IPS-18c (cell line): ENCODE data around the gene ABHD5.

Experiments
- H3K4me3 ChIP-seq: 2 replicates; pipeline ENCODE4 v1.7.0; 2013; ENCODE audit warnings: low read depth, mild to moderate bottlenecking, low read length, moderate library complexity; ENCODE audit not compliant: insufficient read depth
- H3K9me3 ChIP-seq: one replicate; pipeline ENCODE4 v1.6.1; 2013; ENCODE audit warnings: mild to moderate bottlenecking, low read length, moderate library complexity; ENCODE audit not compliant: control insufficient read depth, insufficient read depth

ABHD5 gene

GRCh38 chr3:43734685-43735084 lies 43.9 kb downstream of the ABHD5 start:
- Histone ChIP-seq H3K4me3 (no peak overlapping the region), H3K9me3 (no peaks in the 10 kb centered on the region)

DNA sequence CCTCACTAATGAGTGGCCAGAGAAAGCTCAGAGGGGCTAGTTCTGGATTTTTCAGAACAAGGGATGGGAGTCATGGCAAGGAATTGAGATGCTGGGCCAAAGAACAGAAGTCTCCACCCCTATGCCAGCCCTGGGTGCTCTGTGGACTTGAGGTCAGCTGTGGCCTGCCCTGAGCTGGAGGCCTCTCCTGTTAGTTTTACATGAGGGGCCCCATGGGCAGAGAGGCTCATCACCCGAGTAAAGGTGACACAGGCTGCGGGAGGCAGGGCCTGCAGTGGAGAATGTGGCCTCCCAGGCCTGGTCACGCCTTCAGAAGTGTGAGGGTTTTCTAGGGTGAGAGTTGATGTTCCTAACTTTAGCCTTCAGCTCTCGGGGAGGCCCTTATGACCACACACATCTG lies 44.9 kb downstream of the ABHD5 start:
- H3K9me3 ChIP-seq = no peaks in the 10 kb centered on the region
- H3K4me3 ChIP-seq = no peak overlapping the region

DNA sequence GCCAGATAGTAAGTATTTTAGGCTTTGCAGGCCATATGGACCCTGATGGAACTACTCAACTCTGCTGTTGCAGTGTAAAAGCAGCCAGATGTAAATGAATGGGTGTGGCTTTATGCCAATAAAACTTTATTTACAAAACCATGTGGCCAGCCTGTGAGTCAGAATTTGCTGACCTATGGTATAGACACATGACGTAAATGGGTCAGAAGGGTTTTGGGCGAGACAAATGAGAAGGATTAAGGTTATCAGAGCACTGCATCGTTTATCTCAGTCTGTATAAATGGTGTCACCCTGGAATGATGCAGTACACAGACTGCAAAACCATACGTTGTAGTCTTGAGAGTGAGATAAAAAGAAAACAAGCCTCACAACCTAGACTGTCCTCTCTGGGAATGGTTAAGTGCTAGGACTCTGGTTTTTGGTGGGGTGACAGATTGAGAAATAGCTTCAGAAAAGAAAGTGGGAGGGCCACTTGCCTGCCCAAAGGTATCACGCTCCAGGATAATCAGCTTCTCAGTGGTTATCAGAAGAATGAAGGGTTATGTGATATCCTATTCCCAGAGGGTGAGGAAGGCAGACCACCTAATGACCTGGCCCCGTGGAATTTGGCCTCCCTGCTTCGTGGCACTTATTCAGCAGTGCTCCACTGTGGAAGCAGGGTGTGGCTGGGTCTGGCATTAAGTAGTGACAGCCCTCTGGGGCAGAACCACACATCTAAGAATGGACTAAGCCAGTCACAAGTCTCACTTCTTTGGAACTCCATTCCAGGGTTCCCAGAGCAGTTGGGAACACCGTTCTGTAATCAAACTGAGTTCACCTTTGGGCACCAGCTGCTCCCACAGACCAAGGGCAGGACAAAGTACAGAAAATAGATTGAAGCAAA lies 46.1 kb downstream of the ABHD5 start:
- no peaks in the 10 kb centered on the region for H3K9me3 ChIP-seq
- no peak overlapping the region for H3K4me3 ChIP-seq

DNA sequence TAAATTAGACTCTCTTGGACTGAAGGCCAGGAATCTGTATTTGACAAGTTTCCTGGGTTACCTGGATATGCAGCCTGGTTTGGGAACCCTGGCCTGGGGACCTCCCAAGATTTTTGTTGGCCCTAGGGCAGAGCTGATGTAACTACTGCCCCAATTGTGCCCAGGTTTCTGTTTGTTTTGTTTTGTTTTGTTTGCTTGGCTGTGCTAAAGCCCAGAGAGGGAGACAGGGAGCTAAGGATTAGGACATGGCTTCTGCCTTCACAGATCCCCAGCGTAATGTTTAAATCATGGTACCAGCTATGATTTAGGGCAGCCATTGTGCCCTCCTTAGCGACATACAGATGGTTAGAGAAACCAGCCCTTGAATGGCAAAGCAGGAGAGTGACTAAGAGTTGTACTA lies 47.6 kb downstream of the ABHD5 start:
- Histone ChIP-seq H3K9me3 (no peaks in the 10 kb centered on the region), H3K4me3 (no peak overlapping the region)

GRCh38 chr3:43742920-43743319 lies 52.2 kb downstream of the ABHD5 start:
- no peak overlapping the region for H3K4me3 ChIP-seq

DNA sequence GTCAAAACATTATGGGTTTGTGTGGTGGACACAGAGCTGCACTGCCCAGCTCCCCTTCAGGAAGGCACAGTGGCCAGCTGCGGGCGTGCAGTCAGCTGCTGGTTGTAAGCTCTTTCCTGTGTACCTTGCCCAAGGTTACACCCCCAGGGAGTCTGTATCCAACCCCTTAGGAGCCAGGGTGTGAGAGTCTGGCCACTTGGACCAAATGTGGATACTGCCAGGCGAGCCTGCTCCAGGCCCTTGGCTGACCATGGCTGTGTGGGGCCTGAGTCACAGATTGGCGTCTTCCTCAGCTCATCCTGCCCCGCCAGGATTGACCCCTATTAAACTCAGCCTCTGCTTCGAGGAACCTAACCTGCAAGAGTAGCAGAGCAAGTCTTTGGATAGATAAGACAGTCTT lies 56.9 kb downstream of the ABHD5 start:
- Histone ChIP-seq H3K4me3 (no peak overlapping the region), H3K9me3 (peaks cover 2% of the 10 kb centered on the region)

More at GRCh38 chr3:43742920-43743319, 52.2 kb downstream of the ABHD5 start:
- H3K9me3 ChIP-seq = peaks cover 2% of the 10 kb centered on the region

DNA sequence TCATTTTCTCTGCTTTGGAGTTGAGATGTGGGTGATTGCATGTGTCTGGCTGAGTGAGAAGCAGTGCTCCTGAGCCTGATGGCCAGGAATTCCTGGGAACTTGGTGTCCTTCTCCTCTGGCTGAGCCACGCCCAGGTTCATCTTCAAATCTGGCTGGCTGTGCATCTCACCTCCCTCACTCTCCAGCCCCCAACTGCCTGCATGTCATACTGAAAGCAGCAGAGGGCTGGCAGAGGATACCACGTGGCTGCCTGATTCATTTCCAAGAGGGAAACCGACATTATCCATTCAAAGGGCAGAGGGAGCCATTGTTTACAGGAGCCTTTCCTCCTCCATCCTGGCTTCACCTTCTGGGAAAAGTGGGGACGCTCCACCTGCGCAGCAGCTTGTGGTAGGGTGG lies 57.4 kb downstream of the ABHD5 start:
- H3K9me3 ChIP-seq = peaks cover 2% of the 10 kb centered on the region
- H3K4me3 ChIP-seq = no peak overlapping the region

DNA sequence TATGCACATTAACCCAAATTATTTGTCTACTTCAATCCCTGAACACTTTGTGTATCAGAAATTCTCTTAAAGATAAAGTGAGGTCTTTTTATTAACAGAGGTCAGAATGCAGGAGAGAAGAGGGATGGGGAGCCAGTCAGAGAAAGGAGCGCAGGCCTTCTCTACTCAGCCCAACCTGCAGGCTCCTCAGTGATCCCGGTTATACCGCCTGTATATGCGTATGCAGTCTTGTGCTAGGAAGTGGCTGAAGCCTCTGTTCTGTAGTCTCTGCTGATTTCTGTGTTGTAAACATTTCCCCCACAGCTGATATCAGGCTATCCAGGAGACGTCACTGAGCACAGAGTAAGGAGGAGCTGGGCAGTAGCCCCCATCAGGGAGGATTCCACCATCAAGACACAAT lies 57.9 kb downstream of the ABHD5 start:
- H3K9me3 ChIP-seq = peaks cover 2% of the 10 kb centered on the region
- no peak overlapping the region for H3K4me3 ChIP-seq

GRCh38 chr3:43752905-43753304 lies 62.2 kb downstream of the ABHD5 start:
- no peaks in the 10 kb centered on the region for H3K9me3 ChIP-seq
- no peak overlapping the region for H3K4me3 ChIP-seq

DNA sequence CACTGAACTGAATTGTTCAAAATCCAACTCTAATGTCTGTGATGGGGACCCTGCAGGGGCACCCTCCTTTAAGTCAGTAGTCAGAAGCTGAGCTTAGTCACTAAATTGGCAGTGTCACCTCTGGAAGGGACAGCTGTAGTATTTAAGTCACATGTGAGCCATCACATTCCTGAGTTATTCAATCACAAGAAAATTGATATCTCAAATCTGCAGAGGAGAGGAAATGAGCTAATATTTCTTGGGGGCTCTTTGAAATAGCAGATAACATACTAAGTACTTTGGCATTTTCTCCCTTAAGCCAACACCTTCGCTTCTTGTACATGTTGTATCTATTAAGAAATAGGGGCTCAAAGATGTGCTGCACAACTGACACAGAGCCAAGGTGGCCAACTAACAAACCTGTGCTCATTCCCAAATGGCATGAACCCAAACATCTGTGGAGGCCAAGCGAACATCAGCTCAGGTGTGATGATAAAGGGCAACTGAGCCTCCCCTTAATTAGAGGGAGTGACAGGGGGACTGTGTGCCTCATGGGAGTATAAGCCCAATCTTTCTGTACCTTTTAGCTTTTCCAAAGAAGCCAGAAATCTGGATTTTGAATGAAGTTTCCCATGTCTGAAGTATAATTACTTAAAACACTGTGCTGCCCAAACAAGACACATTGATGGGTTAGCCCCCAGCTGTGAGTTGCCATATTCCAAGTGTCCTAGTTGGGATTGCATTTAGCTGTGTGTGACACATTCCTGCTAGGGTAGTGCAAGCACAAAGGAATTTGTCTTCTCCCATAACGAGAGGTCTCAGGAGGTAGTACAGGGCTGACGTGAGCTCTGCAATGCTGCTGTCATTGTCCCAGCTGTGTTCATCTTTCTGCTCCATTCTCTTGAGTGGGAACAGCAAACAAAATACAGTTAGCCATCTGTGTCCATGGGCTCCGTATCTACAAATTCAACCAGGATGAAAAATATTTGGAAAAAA lies 63.3 kb downstream of the ABHD5 start:
- H3K9me3 ChIP-seq = no peaks in the 10 kb centered on the region
- H3K4me3 ChIP-seq = no peak overlapping the region

- Histone ChIP-seq H3K4me3 (no peak overlapping the region), H3K9me3 (no peaks in the 10 kb centered on the region)
These were observed 64.9 kb downstream of the ABHD5 start for GRCh38 chr3:43755516-43756200.

GRCh38 chr3:43757666-43758321 lies 67.1 kb downstream of the ABHD5 start:
- Histone ChIP-seq H3K9me3 (no peaks in the 10 kb centered on the region), H3K4me3 (no peak overlapping the region)

DNA sequence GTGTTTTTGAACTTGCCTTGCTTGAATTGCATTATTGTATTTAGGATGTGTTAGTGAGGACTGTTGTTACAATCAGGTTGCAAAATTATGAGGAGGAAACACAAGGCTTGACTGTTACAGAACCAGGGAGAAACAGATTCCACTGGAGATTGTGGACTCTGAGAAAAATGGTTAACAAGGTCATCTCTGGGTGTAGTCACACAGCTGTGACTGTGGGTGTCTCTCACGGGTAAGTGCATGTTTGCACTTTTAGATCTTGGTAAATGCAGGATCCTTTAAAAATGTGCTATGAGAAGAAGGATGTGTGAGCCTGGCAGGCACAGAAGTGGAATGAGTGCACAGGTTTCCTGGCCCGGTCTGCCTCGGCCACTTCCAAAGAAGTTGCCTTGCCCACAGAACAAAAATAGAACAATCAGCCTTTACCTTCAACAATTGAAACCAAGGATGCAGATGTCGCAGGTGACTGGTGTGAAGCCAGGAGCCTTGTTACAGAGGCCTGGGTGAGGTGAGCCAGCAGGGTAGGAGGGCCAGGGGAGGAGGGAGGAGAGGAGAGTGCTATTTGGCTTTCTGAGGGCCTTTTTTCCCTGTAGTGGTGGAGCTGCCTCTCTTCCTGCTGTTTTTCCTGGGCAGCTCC lies 68.0 kb downstream of the ABHD5 start:
- H3K4me3 ChIP-seq = no peak overlapping the region
- no peaks in the 10 kb centered on the region for H3K9me3 ChIP-seq

- H3K4me3 ChIP-seq = no peak overlapping the region
- H3K9me3 ChIP-seq = no peaks in the 10 kb centered on the region
These were observed 68.6 kb downstream of the ABHD5 start for GRCh38 chr3:43759297-43759782.

GRCh38 chr3:43759938-43760337 lies 69.2 kb downstream of the ABHD5 start:
- H3K9me3 ChIP-seq = no peaks in the 10 kb centered on the region

GRCh38 chr3:43760938-43761337 lies 70.2 kb downstream of the ABHD5 start:
- Histone ChIP-seq H3K9me3 (no peaks in the 10 kb centered on the region), H3K4me3 (no peak overlapping the region)

More at GRCh38 chr3:43759938-43760337, 69.2 kb downstream of the ABHD5 start:
- no peak overlapping the region for H3K4me3 ChIP-seq
